Fibroblast of peridontal ligament (primary cell): ENCODE data around the gene CLASP2.
A peak's percentile ranks its signal among the peaks of the same experiment; 100 is the strongest.
"Not testable (repeated sequence)": the region's sequence is repeated elsewhere in the genome, so short reads cannot be mapped to it uniquely, and the experiment has no call there.

ENCODE experiments used
- DNase-seq: peaks from one replicate; pipeline ENCODE4 v3.0.0-alpha.2; 2010; ENCODE audit errors: extremely low read depth

Gene CLASP2

GRCh38 chr3:33543601-33544000 lies 174.5 kb downstream of the CLASP2 start:
- DNase-seq: no peak

- DNase-seq: no peak
Observed at GRCh38 chr3:33541918-33542317, 176.1 kb downstream of the CLASP2 start.

GRCh38 chr3:33538678-33539339 lies 179.2 kb downstream of the CLASP2 start:
- no peak for DNase-seq

- no peak for DNase-seq
Observed at GRCh38 chr3:33537133-33537532, 180.9 kb downstream of the CLASP2 start.

GRCh38 chr3:33526787-33527186 lies 191.3 kb downstream of the CLASP2 start:
- no peak for DNase-seq

GRCh38 chr3:33525232-33525631 lies 192.8 kb downstream of the CLASP2 start:
- DNase-seq: no peak

- no peak for DNase-seq
Observed at GRCh38 chr3:33523093-33523667, 194.9 kb downstream of the CLASP2 start.

GRCh38 chr3:33521736-33522135 lies 196.3 kb downstream of the CLASP2 start:
- DNase-seq: no peak

- DNase-seq: no peak
Observed at GRCh38 chr3:33513262-33513863, 204.7 kb downstream of the CLASP2 start.

- DNase-seq: no peak
Observed at GRCh38 chr3:33505027-33505426, 213.0 kb downstream of the CLASP2 start.

GRCh38 chr3:33496449-33496848 lies 221.6 kb downstream of the CLASP2 start:
- DNase-seq: no peak

- no peak for DNase-seq
Observed at GRCh38 chr3:33491721-33492120, 226.3 kb downstream of the CLASP2 start.

GRCh38 chr3:33490641-33491241 lies 227.3 kb downstream of the CLASP2 start:
- DNase-seq: no peak

GRCh38 chr3:33488683-33489082 lies 229.4 kb downstream of the CLASP2 start:
- no peak for DNase-seq

- no peak for DNase-seq
Observed at GRCh38 chr3:33488246-33488645, 229.8 kb downstream of the CLASP2 start.

GRCh38 chr3:33482111-33482521 lies 235.9 kb downstream of the CLASP2 start:
- DNase-seq: peak; percentile 42

GRCh38 chr3:33474896-33475295 lies 243.2 kb downstream of the CLASP2 start:
- DNase-seq: no peak

GRCh38 chr3:33473813-33474212 lies 244.2 kb downstream of the CLASP2 start:
- no peak for DNase-seq

- DNase-seq: no peak
Observed at GRCh38 chr3:33467786-33468185, 250.3 kb downstream of the CLASP2 start.

- no peak for DNase-seq
Observed at GRCh38 chr3:33461097-33461496, 257.0 kb downstream of the CLASP2 start.

GRCh38 chr3:33459577-33459976 lies 258.5 kb downstream of the CLASP2 start:
- not testable (repeated sequence) for DNase-seq

GRCh38 chr3:33458446-33458845 lies 259.6 kb downstream of the CLASP2 start:
- no peak for DNase-seq

GRCh38 chr3:33456756-33457155 lies 261.3 kb downstream of the CLASP2 start:
- DNase-seq: no peak
